HG03135 (cell line): Measurements from ENCODE around the gene ENAH.
"Not testable (repeated sequence)": the region's sequence is repeated elsewhere in the genome, so short reads cannot be mapped to it uniquely, and the experiment has no call there.

Experiments
- ATAC-seq: cut with Tn5 transposase; IDR thresholded peaks from one replicate; pipeline ENCODE4 v1.9.1; 2021; ENCODE audit warnings: mild to moderate bottlenecking, moderate library complexity; ENCODE audit not compliant: unreplicated experiment

ENAH gene

DNA sequence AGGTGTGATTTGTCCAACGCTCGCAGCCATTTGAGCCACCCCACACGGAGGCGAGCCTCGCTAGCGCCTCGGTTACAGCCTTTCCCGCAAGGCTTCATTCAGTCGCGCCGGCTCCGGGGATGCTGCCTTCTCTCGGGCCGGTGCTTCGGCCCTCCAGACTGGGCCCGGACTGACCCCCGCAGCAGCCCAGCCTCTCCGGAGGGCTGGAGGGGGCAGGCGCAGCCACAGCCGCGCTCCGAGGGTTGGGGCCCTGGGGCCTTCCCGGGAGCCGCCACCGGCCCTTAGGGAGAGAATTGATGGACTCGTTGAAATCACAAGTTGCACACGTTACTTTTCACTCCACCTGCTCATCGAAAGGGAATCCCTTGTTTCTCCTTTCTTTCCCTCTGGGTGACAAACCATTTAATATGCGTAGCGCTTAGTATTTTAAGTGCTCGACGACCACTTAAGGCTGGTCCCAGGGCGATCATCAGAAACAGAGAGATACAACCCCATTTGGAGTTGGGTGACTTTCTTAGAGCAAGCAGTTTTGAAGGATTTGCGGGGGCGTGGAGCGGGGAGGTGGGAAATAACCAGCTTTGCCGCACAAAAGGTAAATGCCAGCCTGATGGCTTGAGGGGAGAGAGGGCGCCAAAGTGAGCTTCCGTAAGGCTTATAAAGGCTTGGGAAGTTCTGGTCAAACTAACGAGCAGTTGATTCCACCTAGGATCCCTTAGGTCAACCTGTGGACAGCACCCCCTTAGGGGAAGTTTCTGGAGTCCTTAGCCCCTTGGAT lies 24.6 kb upstream of the ENAH start:
- no peak for ATAC-seq

DNA sequence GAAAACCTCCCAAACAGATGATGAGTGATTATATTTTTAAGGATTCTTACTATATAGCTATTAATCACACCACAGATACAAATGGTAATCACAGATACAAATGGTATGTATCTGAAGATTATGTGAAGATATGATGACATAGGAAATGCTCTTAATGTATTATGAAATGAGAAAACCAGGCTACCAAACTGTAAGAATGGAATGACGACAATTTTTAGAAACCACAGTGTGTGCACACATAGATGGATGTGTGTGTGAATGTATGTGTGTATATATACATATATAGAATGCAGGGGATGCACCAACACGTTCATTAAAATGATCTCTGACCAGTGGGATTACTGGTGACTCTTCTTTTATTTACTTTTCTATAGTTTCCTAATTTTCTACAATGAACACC lies 21.5 kb upstream of the ENAH start:
- ATAC-seq, result no peak

DNA sequence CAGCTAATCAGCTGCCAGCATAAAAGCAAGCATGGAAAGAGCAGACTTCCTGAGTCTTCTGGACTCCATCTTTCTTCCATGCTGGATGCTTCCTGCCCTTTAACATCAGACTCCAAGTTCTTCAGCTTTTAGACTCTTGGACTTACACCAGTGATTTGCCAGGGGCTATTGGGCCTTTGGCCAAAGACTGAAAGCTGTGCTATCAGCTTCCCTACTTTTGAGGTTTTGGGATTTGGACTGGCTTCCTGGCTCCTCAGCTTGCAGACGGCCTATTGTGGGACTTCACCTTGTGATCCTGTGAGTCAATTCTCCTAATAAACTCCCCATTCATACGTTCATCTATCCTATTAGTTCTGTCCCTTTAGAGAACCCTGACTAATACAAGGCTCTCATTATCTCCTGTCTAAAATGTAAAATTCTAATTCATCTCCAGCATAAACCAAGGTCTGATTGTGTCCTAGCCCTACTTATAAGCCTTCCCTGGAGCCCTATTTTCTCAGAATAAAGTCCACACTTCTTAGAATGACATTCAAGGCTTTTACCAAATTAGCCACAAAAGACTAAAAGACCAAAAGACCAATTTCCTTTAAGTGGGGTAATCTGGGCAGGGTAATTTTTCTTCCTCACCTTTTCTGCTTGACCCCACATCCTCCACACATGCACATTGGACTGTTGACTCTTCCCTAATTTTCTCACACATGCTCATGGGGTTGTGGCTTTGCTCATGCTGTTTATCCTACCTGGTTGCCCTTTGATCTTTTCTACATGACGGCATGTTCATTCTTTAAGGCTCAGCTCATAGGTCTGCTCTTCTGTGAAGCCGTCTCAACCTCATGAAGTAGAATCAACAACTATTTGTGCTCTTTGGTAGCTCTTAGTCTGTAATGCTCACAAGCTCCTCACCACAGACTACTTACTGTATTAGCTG lies 18.1 kb upstream of the ENAH start:
- no peak for ATAC-seq

DNA sequence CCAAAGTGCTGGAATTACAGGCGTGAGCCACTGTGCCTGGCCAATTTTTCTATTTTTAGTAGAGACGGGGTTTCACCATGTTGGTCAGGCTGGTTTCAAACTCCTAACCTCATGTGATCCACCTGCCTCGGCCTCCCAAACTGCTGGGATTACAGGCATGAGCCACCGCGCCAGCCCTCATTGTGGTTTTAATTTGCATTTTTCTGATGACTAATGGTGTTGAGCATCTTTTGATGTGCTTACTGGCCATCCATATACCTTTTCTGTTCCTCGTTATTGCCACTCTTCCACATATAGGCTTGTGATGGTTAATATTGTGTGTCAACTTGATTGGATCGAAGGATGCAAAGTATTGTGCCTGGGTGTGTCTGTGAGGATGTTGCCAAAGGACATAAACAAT lies 17.4 kb upstream of the ENAH start:
- no peak for ATAC-seq

DNA sequence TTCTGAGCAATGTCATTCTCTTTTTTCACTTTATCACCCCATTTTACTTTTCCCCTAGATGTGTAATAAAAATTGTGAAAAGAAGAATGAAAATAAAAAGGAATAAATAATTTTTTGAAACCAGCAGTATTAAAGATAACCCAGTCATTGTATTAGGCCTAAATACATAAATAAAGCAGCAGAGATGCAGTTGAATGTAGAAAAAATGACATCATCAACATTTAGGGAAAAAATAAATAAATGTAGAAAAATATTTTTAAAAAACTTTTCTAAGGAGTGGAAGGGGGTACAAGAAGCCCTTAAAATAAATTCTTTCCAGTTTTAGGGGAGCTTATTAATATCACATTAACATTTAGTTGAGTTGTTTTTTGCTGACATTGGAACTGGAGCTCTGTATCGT lies 15.3 kb upstream of the ENAH start:
- ATAC-seq, result no peak

DNA sequence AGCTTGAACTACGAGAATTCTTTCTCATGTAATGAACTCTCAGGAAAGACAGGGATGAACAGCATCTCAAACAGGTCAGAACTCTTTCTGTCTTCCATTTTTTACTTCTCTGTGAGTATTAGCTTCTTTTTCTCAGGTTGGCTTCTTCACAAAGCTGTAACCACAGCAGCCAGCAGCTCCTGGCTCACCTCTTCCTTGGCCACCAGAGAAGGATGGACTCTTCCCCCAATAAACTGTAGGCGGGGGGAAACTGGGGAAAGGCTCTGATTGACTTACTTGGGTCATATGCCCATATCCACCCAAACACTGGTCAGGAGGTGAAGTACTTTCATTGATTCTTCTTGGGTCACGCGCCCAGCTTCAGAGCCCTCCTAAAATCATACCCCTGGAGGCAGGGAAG lies 14.4 kb upstream of the ENAH start:
- no peak for ATAC-seq

DNA sequence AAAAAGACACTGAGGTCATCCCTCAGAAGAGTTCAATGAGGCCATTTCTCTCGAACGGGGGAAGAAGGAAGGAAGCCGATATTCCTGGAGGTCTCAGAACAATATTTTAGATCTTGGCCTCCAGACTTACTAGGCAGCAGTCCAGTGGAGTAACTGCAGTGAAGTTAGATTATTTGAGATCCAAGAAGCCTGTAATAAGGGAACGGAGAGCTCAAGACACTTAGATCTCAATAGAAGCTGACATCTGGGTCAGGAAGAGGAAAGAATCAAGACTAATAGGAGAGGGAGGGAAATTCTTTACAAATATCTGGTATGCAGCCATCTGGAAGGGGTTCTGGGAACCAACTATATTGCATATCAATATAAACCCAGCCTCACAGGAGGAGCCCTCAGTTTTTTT lies 13.6 kb upstream of the ENAH start:
- no peak for ATAC-seq

DNA sequence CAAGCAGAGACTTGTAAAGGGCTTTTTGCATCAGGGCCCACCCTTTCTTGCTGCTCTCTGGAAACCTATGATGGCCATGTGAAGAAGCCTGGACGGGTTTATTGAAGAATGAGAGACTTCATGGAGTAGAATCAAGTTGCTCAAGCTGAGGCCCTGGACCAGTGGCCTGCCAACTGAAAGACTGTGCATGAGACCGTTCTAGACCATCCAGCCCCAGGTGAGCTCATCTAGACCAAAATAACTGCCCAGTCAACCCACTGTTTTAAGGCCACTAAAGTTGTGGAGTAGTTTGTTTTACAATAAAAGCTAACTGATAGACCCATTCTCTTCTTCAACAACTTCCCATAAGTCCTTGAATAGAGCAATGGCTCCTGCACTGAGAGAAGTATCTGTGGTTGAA lies 11.8 kb upstream of the ENAH start:
- no peak for ATAC-seq

DNA sequence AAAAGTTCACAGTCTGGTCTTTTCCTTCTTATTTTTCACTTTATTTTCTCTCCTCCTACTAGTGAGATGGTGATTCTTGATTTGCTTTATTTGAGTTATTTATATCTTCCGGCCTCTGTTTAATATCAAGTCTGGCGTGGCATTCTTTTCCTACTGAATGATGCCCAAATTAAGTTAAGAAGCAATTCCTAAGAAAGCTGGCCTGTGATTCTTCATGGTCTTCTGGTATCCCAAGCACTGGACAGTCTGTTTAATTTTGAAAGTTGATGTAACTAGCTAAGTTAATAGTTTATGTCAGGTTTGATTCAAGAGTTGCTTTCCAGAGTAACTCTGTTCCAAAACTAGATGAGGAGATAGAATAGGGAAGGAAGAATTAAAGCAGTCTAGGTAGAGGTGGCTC lies 9.2 kb upstream of the ENAH start:
- no peak for ATAC-seq

DNA sequence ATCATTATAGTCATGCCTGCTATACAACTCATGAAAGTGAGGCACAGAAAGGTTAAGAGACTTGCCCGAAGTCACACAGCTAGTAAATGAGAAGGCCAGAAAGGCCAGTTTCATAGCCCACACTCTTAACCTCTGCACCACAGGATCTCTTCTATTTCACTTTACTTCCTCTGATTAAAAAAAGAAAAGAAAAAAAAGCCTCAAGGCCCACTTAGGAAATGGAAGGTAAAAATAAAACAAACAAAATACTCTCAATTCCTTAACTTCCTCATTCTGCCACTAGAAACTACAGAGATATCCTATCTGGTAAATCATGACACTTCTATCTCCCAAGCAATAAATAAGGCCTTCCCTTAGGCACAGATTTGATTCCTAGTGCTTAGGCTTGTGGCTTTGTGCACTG lies 7.6 kb upstream of the ENAH start:
- no peak for ATAC-seq

DNA sequence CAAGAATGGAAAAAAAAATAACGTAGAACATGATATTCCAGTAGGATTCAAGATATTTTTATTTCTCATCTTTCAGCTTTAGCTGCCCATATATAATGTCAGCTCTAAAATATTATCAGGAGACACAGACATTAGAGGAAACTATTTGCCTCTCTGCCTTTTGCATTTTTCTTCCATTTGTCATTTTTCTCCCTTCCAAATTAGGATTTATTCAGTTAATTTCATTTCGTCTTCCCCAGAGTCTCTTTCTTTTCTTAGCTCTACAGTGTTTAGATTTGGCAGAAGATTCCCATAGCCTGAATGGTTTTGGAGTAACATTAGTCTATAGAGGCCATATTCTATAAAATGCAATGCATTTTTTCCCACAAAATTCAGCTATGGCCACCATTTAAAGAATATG lies 5.1 kb upstream of the ENAH start:
- no peak for ATAC-seq

DNA sequence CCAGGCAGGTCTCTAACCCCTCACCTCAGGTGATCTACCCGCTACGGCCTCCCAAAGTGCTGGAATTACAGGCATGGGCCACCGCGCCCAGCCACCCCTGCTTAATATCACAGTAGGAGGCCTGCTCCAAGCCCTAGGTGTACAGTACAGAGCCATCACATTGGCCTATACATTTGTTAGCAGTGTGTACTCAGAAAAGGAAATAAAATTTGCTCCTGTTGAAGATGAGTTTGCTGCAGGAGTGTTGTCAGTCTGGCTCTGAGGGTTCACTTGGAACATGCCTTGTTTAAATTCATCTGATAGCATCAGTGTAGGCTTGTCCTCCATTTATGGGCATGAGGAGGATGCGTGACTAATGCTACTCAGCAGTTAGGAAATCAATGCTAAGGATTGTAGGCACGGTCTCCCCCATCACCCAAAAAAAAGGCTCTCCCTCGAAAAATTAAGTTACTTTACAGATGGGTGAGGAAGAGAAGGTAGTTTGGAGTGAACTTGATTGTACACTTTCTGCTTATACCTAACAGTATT lies 4.6 kb upstream of the ENAH start:
- ATAC-seq, result no peak

DNA sequence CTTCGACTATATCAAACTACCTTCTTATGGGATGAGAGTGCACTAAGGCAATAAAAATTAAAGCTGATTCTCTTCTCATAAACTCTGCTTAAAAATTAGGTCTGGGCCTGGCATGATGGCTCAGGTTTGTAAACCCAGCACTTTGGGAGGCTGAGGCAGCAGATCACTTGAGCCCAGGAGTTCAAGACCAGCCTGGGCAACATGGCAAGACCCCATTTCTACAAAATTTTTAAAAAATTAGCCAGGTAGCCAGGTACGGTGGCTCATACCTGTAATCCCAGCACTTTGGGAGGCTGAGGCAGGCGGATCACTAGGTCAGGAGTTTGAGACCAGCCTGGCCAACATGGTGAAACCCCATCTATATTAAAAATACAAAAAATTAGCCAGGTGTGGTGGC lies 3.3 kb upstream of the ENAH start:
- ATAC-seq, result not testable (repeated sequence)

DNA sequence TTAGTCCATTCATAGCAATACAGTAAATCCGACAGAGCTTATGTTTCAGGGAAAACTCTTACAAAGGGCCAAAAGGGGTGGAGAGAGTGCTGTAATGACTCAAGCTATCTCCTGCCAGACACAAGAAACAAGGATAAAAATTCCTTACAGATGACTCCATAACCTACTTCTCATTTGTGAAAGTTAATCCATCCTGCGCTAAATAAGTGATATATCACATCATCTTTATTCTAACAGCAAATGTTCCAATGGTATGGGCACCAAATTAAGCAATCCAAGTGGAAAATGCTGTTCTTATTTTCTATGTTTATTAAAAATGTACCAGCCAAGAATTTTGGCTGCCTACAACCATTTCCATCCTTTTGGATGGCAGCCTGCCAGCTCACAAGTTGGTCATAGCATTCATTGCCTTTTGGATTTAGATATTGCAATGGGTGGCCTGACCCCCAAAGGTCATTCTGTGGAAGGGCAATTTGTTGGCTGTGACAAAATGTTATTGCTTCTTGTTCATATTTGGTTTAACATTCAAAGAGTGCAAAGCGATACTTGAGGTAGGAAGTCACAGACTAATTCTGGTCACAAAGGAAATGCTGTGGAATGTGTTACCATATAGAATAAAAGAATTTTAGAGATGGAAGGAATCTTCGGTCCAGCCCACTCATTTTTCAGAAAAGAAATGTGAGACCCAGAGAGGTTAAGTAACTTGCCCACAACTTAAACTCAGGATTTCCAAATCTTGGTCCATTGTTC lies 2.8 kb upstream of the ENAH start:
- ATAC-seq, result no peak

DNA sequence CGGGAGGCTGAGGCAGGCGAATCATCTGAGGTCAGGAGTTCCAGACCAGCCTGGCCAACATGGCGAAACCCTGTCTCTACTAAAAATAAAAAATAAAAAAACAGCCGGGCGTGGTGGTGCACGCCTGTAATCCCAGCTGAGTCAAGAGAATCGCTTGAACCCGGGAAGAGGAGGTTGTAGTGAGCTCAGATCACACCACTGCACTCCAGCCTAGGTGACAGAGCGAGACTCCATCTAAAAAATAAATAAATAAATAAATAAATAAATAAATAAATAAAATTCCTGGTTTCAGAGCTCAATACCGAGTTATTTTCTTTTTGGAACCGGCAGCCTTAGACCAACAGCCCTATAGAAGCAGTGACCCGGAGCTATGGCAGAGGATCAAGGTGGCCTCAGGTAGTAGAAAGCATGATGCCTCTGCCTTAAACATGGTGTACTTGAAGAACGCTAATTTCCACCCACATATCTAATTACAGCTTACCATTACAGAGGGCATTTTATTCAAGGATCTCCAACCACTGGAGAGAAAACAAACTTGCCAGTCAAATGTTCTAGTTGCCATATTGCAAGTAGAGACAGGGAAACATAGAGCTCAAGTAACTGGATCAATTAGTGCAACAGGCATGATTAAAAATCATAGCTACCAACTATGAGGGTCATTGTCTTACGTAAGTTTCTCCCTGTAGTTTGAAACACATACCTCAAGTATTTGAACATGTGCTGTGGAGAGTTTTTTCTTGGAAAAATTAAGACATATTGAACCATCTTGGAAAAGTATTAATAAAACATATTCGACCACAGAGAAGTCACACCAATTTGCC lies 2.0 kb upstream of the ENAH start:
- ATAC-seq, result no peak

DNA sequence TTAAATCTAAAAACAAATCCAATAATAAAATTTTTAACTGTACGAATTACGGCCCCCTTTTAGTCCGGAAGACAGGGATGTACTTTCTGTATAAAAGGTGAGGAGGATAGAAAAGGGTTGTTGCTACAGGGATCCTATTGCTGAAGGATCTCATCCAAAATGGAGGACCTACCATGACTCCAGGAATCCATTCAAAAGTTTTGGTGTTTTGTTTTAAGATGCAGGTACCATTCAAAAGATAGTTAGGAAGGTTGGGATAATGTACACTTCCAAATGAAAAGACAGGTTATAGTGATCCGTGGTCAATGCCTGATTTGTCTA lies 1.3 kb upstream of the ENAH start:
- ATAC-seq, result no peak

DNA sequence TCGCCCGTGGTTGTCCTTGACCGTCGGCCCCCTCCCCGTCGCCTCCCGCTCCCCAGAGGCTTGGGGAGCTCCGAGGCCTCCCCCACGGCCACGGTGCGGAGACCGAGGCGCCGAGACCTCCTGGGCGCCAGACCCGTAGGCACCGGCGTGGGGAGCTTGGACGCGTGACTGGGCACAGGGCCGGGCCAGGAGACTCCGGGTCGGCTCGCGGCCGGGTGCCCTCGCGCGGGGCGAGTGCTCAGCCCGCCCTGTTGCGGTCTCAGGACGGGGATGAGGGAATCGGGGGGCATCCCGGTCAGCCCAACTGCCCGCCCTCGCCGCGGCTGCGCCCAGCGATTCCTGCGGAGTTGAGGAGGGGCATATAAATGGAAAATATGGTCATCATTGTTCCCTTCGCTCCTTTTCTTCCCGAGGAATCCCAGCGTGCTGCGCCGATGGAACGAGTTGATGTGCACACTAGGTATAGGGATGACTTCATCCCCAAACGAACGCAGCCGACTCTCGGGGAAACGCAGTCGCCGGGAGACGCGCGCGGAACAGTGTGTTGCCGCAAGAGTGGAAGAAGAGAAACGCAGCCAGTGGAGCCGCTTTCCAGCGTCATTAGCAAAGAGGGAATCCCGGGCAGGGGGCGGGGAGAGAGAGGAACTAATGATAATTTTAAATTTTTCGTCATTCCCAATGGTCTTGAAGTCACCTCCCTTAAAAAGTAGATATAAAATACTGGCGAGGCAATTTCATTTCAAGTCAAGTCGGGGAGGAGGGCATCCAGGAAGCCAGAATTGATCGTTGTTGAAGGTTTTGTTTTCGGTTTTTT lies 747 bp upstream of the ENAH start:
- ATAC-seq, result peak; percentile 35

DNA sequence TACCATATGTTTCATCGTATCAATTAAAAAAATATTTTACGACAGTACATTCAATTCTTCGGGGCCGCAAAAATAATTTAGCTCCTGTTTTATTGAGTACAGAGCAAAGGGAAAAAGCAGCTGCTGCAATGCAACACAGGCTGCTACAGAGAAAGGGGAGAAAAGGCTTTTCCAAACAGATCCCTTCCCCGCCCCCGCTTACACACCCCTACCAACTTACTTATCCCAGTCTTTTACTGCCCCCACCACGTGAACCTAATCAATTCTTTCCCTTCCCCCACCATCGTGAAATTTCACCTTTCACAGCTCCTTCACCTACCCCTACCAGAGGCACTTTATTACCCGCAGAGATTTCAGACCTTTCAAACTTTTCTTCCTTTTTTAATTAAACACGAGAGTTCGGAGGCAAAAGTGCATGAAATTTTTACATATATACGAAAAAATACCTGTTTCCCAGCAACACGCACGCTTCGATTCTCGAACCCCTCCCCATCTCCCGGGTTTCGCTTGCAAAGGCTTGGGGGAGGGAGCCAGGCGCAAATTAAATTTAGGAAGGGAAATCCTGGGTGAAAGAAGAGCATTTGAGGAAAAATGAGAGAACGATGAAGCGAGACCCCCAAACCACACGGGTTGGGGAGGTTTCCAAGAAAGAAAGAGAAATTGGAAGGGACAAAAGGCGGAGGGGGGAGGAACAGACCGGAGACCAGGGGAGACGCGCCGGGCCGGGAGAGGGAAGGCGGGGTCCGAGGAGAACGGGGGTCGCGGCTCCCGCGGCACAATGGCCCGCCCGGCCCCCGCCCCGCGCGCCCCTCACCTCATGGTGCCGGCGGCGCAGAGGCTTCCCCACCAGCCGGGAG lies 823 bp downstream of the ENAH start:
- ATAC-seq, result no peak

DNA sequence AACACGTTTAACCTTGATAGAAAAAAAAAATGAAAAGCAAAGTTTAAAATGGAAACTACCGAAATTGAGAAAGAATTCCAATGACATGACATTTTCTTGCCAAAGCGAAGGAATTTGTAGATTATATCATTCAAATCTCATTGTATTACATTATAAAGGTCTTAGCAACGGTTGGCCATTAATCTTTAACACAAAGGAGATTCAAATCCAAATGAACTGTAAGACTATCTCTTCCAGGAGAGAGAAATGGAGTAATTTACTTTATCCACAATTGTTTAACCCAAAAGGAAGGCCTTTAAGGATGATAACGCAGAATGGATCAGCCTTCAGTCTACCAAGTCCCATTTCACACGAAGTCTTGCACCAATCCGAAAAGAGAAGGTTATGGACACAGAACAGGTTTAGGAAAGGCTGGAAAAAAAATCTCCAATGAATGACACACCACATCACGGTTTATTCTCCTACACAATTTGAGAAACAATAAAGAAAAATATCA lies 1.5 kb downstream of the ENAH start:
- no peak for ATAC-seq
